ENCODE data around the gene PRSS3.
"Not testable (repeated sequence)": the region's sequence is repeated elsewhere in the genome, so short reads cannot be mapped to it uniquely, and the experiment has no call there.

Gene PRSS3

DNA sequence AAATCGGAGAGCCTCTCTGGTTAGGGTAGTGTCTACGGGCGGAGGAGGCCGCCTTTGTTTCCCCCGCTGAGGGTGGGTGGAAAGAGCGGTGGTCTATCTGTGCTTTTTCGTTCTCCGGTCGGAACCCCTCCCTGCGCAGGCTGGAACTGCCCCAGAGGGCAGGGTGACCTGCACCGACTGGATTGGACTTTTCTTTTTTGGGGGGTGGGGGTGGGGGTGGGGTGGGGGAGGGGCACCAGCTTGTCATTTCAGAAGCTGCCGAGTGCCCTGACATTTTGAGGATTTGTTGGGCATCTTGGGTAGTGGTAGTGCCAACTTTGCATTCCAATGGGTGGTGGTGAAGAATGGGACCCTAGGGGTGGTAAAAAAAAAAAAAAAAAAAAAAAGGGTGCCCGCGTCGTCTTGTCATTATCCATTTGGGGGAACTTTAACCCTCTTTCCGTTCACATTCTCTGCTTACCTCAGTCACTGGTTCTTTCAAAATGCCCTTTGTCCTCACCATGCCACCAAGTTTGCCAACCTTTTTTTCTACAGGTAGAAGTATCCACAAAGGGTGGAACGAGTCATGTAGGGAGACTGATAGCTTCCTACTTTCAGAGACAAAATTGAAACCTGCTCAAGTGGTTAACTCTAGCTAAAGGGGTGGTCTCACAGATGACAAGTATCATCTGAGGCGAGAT, 22.9 kb downstream of the PRSS3 start:
- no peak for DNase-seq

GRCh38 chr9:33818847-33819500, 23.6 kb downstream of the PRSS3 start:
- DNase-seq, result peak; percentile 25

- DNase-seq, result no peak
Observed at GRCh38 chr9:33820231-33820745, 24.9 kb downstream of the PRSS3 start.

- DNase-seq, result no peak
Observed at GRCh38 chr9:33823801-33824200, 28.4 kb downstream of the PRSS3 start.

GRCh38 chr9:33827285-33827684, 31.9 kb downstream of the PRSS3 start:
- DNase-seq, result not testable (repeated sequence)

GRCh38 chr9:33829641-33830230, 34.4 kb downstream of the PRSS3 start:
- DNase-seq, result not testable (repeated sequence)

DNA sequence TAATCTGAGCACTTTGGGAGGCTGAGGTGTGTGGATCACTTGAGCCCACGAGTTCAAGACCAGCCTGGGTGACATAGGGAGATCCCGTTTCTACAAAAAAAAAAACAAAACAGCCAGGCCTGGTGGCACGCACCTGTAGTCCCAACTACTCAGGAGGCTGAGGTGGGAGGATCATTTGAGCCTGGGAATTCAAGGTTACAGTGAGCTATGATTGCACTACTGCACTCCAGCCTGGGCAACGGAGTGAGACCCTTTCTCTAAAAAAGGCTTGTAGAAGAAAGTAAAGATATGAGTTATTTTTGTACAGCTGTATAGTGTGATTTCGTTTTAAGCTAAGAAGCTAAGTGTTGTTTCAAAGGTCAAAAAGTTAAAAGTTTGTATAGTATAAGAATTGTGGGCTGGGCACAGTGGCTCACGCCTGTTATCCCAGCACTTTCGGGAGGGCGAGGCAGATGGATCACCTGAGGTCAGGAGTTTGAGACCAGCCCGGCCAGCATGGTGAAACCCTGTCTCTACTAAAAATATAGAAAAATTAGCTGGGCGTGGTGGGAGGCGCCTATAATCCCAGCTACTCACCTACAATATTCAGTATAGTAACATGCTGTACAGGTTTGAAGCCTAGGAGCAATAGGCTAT, 40.4 kb downstream of the PRSS3 start:
- DNase-seq, result no peak

DNA sequence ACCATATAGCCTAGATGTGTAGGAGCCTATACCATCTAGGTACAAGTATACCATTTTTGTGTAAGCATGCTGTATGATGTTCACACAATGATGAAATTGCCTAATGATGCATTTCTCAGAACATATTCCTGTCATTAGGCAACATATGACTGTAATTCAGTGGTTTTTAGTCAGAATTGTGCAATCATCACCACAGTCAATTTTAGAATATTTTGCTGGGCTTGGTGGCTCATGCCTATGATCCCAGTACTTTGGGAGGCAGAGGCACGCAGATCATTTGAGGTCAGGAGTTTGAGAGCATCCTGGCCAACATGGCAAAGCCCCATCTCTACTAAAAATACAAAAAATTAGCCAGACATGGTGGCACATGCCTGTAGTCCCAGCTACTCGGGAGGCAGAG, 40.9 kb downstream of the PRSS3 start:
- peak; percentile 93 for DNase-seq

GRCh38 chr9:33837138-33837537, 41.8 kb downstream of the PRSS3 start:
- DNase-seq, result no peak

DNA sequence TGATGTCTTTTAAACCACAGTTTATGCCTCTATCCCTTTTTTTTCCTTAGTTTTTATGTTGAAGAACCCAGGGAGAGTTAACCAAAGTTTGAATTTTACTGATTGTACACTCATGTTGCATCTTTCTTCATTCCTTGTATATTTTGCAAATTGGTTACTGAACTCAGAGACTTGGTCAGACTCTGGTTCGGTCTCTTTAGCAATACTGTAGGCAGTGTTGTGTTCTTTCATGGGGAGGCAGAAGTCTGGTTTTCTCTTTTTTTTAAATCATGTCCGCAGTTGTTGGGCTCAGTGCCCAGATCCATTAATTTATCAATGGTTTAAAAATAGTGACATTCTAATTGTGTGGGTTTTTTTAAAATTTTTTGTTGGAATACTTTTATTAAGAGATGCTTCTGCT, 45.0 kb downstream of the PRSS3 start:
- peak; percentile 32 for DNase-seq

DNA sequence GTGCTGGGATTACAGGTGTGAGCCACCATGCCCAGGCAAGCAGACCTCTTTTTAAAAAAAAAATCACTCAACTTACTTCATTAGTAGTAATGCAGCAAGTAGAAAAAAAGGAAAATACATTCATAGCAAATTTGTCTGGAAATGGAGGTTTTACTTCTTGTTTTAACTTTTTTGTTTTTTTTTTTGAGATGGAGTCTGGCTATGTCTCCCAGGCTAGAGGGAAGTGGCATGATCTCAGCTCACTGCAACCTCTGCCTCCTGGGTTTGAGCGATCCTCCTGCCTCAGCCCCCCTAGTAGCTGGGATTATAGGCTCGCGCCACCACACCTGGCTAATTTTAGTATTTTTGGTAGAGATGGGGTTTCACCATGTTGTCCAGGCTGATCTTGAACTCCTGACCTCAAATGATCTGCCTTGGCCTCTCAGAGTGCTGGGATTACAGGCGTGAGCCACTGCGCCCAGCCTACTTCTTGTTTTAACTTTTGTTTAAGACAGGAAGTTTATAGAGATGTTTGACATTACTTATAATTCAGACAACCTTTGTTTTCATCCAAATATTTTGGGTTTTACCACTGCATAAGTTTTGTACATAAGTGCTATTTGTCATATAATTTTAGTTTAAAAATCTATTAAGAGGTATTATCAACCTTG, 48.1 kb downstream of the PRSS3 start:
- no peak for DNase-seq

DNA sequence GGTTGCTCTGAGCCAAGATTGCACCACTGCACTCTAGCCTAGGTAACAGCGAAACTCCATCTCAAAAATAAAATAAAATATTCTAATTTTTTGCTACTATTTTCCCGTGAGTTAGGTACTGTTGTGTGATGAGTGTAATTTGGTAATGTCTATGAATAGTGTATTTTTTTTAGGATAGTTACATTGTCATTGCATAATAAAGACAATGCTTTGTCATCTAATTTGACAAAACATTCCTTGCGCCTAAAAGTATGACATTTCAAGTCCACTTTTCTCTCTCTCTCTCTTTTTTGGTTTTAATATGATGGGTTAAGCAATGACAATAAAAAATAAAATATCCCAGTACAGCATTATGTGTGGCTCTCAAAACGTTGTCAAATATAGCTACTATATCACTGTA, 50.9 kb downstream of the PRSS3 start:
- no peak for DNase-seq

DNA sequence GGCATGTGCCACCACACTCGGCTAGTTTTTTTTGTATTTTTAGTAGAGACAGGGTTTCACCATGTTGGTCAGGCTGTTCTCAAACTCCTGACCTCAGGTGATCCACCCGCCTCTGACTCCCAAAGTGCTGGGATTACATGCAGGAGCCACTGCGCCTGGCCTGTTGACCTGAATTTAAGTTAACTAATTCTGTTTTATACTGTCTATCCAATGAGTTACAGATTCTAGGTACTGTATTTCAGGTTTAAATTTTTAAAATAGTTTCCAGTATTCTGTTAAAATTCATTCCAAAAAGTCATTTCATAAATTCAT, 52.5 kb downstream of the PRSS3 start:
- not testable (repeated sequence) for DNase-seq
